ENCODE measurements around the gene TMEM248. TPM values are rescaled to one million over a fixed set of nuclear protein-coding genes. Genes with fewer than 3 reads are reported as not detected.
A peak's percentile ranks its signal among the peaks of the same experiment; 100 is the strongest.
"Not testable (repeated sequence)": the region's sequence is repeated elsewhere in the genome, so short reads cannot be mapped to it uniquely, and the experiment has no call there.

The TMEM248 gene
- 53.9 TPM for polyA plus RNA-seq (2013, experiment 1 of 2)
- 52.4 TPM for polyA plus RNA-seq (2013, experiment 2 of 2)

GRCh38 chr7:66920769-66921395, at the start of gene TMEM248:
TMEM248 (plus strand) TSS chr7:66921225; CDS start chr7:66941866, 20,641 bp downstream.
- DNase-seq = peak; percentile 81
- Histone ChIP-seq H3K27ac (ENCODE audit: low read depth, low read length) (peak within 1 kb of the TSS; percentile 14), H3K27me3 (ENCODE audit: insufficient read depth, low read length, poor library complexity) (no peaks in the 10 kb centered on the region), H3K4me1 (ENCODE audit: control insufficient read depth, low read depth, low read length) (no peaks in the 10 kb centered on the region), H3K56ac (ENCODE audit: low read length) (peak within 1 kb of the TSS; percentile 99), H3K18ac (ENCODE audit: low read length) (peak within 1 kb of the TSS; percentile 72), H3K4me2 (ENCODE audit: low read length) (peak within 1 kb of the TSS; percentile 51), H3K36me3 (ENCODE audit: control insufficient read depth, insufficient read depth, low read length) (no peaks in the 10 kb centered on the region), H3K79me2 (ENCODE audit: control insufficient read depth, insufficient read depth, low read length) (peaks cover 30% of the 10 kb centered on the region), H3K9ac (ENCODE audit: low read length) (peak within 1 kb of the TSS; percentile 72), H3K23ac (ENCODE audit: low read length) (peak within 1 kb of the TSS; percentile 30), H2AK5ac (ENCODE audit: low read length) (no peak within 1 kb of the TSS), H2BK120ac (ENCODE audit: low read depth, low read length) (no peak within 1 kb of the TSS), H3K4me3 (ENCODE audit: low read length) (peak within 1 kb of the TSS; percentile 90), H3K79me1 (ENCODE audit: low read length) (peaks cover 11% of the 10 kb centered on the region), H4K5ac (ENCODE audit: low read length) (no peak within 1 kb of the TSS), H3K4ac (ENCODE audit: low read depth, low read length) (peak within 1 kb of the TSS; percentile 64), H4K8ac (ENCODE audit: low read depth, low read length) (no peak within 1 kb of the TSS), H2BK15ac (replicated peaks; ENCODE audit: low read depth) (no peak within 1 kb of the TSS), H2BK5ac (ENCODE audit: low read length) (peak within 1 kb of the TSS; percentile 49)
- WGBS (ENCODE audit: extremely low coverage, insufficient coverage, low lambda C conversion rate) = no CpG with 5 or more reads among the region's 67 CpGs

GRCh38 chr7:66873476-66873875, 47.5 kb upstream of the TMEM248 start:
- Histone ChIP-seq H3K9ac (ENCODE audit: low read length) (no peak overlapping the region), H4K8ac (ENCODE audit: low read depth, low read length) (no peak overlapping the region), H3K27me3 (ENCODE audit: insufficient read depth, low read length, poor library complexity) (no peaks in the 10 kb centered on the region), H3K18ac (ENCODE audit: low read length) (no peak overlapping the region), H3K4me2 (ENCODE audit: low read length) (no peak overlapping the region), H2AK5ac (ENCODE audit: low read length) (no peak overlapping the region), H3K23ac (ENCODE audit: low read length) (no peak overlapping the region), H3K4me1 (ENCODE audit: control insufficient read depth, low read depth, low read length) (no peaks in the 10 kb centered on the region), H3K56ac (ENCODE audit: low read length) (no peak overlapping the region), H2BK120ac (ENCODE audit: low read depth, low read length) (no peak overlapping the region), H3K27ac (ENCODE audit: low read depth, low read length) (no peak overlapping the region), H3K79me2 (ENCODE audit: control insufficient read depth, insufficient read depth, low read length) (no peaks in the 10 kb centered on the region), H3K4ac (ENCODE audit: low read depth, low read length) (no peak overlapping the region), H3K36me3 (ENCODE audit: control insufficient read depth, insufficient read depth, low read length) (no peaks in the 10 kb centered on the region), H3K4me3 (ENCODE audit: low read length) (no peak overlapping the region), H2BK15ac (replicated peaks; ENCODE audit: low read depth) (no peak overlapping the region), H2BK5ac (ENCODE audit: low read length) (no peak overlapping the region), H4K5ac (ENCODE audit: low read length) (no peak overlapping the region), H3K79me1 (ENCODE audit: low read length) (no peaks in the 10 kb centered on the region)
- no CpG with 5 or more reads among the region's 3 CpGs for WGBS (ENCODE audit: extremely low coverage, insufficient coverage, low lambda C conversion rate)
- no peak for DNase-seq

GRCh38 chr7:66877577-66878300, 43.3 kb upstream of the TMEM248 start:
- Histone ChIP-seq H3K23ac (ENCODE audit: low read length) (no peak overlapping the region), H3K36me3 (ENCODE audit: control insufficient read depth, insufficient read depth, low read length) (no peaks in the 10 kb centered on the region), H2BK15ac (replicated peaks; ENCODE audit: low read depth) (no peak overlapping the region), H2BK5ac (ENCODE audit: low read length) (no peak overlapping the region), H3K4me2 (ENCODE audit: low read length) (no peak overlapping the region), H4K5ac (ENCODE audit: low read length) (no peak overlapping the region), H2AK5ac (ENCODE audit: low read length) (no peak overlapping the region), H3K27me3 (ENCODE audit: insufficient read depth, low read length, poor library complexity) (no peaks in the 10 kb centered on the region), H3K27ac (ENCODE audit: low read depth, low read length) (no peak overlapping the region), H3K18ac (ENCODE audit: low read length) (no peak overlapping the region), H4K8ac (ENCODE audit: low read depth, low read length) (no peak overlapping the region), H2BK120ac (ENCODE audit: low read depth, low read length) (no peak overlapping the region), H3K4ac (ENCODE audit: low read depth, low read length) (no peak overlapping the region), H3K4me1 (ENCODE audit: control insufficient read depth, low read depth, low read length) (no peaks in the 10 kb centered on the region), H3K4me3 (ENCODE audit: low read length) (no peak overlapping the region), H3K79me1 (ENCODE audit: low read length) (no peaks in the 10 kb centered on the region), H3K9ac (ENCODE audit: low read length) (no peak overlapping the region), H3K79me2 (ENCODE audit: control insufficient read depth, insufficient read depth, low read length) (no peaks in the 10 kb centered on the region), H3K56ac (ENCODE audit: low read length) (no peak overlapping the region)
- WGBS (ENCODE audit: extremely low coverage, insufficient coverage, low lambda C conversion rate) = no CpG with 5 or more reads among the region's 1 CpG
- DNase-seq = no peak

GRCh38 chr7:66878301-66878685, 42.7 kb upstream of the TMEM248 start:
- not testable (repeated sequence) for H2BK5ac ChIP-seq (ENCODE audit: low read length); H3K4me1 ChIP-seq (ENCODE audit: control insufficient read depth, low read depth, low read length); H3K36me3 ChIP-seq (ENCODE audit: control insufficient read depth, insufficient read depth, low read length); H2BK120ac ChIP-seq (ENCODE audit: low read depth, low read length); H3K9ac ChIP-seq (ENCODE audit: low read length); H4K5ac ChIP-seq (ENCODE audit: low read length); H4K8ac ChIP-seq (ENCODE audit: low read depth, low read length); H3K79me2 ChIP-seq (ENCODE audit: control insufficient read depth, insufficient read depth, low read length); H3K4me3 ChIP-seq (ENCODE audit: low read length); H3K27ac ChIP-seq (ENCODE audit: low read depth, low read length); H2AK5ac ChIP-seq (ENCODE audit: low read length); H3K4me2 ChIP-seq (ENCODE audit: low read length); H3K18ac ChIP-seq (ENCODE audit: low read length); H3K79me1 ChIP-seq (ENCODE audit: low read length); DNase-seq; H3K23ac ChIP-seq (ENCODE audit: low read length); H3K4ac ChIP-seq (ENCODE audit: low read depth, low read length); H3K56ac ChIP-seq (ENCODE audit: low read length); H3K27me3 ChIP-seq (ENCODE audit: insufficient read depth, low read length, poor library complexity); H2BK15ac ChIP-seq (replicated peaks; ENCODE audit: low read depth)
- WGBS (ENCODE audit: extremely low coverage, insufficient coverage, low lambda C conversion rate) = no CpG with 5 or more reads among the region's 7 CpGs

- Histone ChIP-seq H3K79me1 (ENCODE audit: low read length) (no peaks in the 10 kb centered on the region), H3K36me3 (ENCODE audit: control insufficient read depth, insufficient read depth, low read length) (no peaks in the 10 kb centered on the region), H2BK5ac (ENCODE audit: low read length) (no peak overlapping the region), H2BK15ac (replicated peaks; ENCODE audit: low read depth) (no peak overlapping the region), H3K27ac (ENCODE audit: low read depth, low read length) (no peak overlapping the region), H3K27me3 (ENCODE audit: insufficient read depth, low read length, poor library complexity) (no peaks in the 10 kb centered on the region), H4K8ac (ENCODE audit: low read depth, low read length) (no peak overlapping the region), H2AK5ac (ENCODE audit: low read length) (no peak overlapping the region), H3K4me2 (ENCODE audit: low read length) (no peak overlapping the region), H3K4me1 (ENCODE audit: control insufficient read depth, low read depth, low read length) (no peaks in the 10 kb centered on the region), H3K56ac (ENCODE audit: low read length) (no peak overlapping the region), H3K79me2 (ENCODE audit: control insufficient read depth, insufficient read depth, low read length) (no peaks in the 10 kb centered on the region), H3K9ac (ENCODE audit: low read length) (no peak overlapping the region), H3K23ac (ENCODE audit: low read length) (no peak overlapping the region), H4K5ac (ENCODE audit: low read length) (no peak overlapping the region), H2BK120ac (ENCODE audit: low read depth, low read length) (no peak overlapping the region), H3K4me3 (ENCODE audit: low read length) (no peak overlapping the region), H3K18ac (ENCODE audit: low read length) (no peak overlapping the region), H3K4ac (ENCODE audit: low read depth, low read length) (no peak overlapping the region)
- no CpG with 5 or more reads among the region's 5 CpGs for WGBS (ENCODE audit: extremely low coverage, insufficient coverage, low lambda C conversion rate)
- peak; percentile 70 for DNase-seq
Observed at GRCh38 chr7:66880053-66880452, 41.0 kb upstream of the TMEM248 start.
